Left forelimb (tissue), 1 donor: ENCODE measurements around the gene MMUT.
"Not testable (repeated sequence)": the region's sequence is repeated elsewhere in the genome, so short reads cannot be mapped to it uniquely, and the experiment has no call there.

Experiments
- DNase-seq: peaks from one replicate; pipeline ENCODE4 v3.0.0-alpha.2; 2018; ENCODE audit warnings: low spot score

The MMUT gene

DNA sequence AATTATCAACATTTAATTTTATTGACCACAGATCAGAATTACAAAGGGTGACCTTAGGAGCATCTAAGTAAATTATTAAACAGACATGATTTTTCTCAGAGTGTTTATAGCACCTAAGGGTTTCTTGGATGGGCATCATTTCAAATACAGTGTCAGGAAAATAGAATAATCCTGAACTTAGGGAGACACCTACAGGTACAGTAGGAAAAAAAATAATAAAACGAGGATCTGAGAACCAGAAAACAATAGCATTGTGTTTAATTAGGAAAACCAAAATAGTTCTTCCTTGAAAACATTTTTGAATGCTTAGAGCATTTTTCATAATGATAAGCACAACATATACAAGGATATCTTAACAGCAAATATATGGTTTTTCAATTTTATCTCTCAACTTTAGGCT lies 39.2 kb downstream of the MMUT start:
- DNase-seq: no peak

DNA sequence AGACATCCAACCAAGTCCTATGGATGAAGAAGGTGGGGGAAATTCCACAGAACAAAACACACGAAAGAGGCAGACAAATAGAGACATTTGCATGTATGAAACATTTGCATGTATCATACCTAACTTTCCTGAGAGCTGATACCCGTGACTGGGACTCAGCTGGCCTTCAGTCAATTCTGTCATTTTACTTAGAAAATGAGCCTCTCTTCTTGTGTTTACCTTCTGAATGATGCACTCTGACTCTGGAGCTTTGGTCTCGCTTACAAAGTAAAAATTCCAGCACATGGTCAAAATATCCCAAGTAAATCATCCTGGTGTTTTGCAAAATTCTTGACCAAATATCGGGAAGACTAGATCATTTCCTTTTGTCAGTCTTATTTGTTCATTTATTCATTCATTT lies 46.9 kb downstream of the MMUT start:
- DNase-seq: no peak

DNA sequence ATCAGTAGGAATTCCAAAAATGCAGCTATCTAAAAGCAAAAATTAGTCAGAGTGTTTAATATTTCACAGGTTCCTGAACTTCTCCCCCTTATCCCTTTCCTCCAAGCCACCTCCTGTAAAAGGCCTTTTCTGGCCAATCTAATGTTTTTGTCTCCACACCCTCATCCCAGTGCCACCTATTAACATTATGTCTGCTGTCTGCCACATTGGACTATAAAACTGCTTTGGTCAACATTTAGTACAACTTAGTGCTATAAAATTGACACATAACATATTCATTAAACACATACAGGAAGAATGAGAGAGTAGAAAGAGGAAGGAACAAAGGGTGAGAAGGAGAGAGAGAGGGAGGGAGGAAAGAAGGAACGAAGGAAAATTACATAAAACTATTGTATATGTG lies 47.7 kb downstream of the MMUT start:
- no peak for DNase-seq

DNA sequence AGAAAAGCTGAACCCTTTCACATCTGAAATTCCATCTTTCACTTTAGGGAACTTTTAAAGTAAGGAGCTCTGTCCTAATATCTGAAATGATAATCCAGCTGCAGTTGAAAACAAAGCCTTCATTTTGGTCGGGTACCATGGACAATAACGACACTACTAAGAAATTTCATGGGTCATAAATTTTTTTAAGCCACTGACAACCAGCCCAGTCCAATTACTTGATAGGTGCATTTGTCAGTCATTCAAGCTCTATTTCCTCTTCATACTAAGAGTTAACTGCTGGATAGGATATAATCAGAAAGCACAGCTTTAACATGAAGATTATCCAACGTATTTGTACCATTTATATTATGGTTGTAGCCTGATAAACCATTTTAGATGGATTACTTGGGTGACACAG lies 52.5 kb downstream of the MMUT start:
- DNase-seq: no peak

DNA sequence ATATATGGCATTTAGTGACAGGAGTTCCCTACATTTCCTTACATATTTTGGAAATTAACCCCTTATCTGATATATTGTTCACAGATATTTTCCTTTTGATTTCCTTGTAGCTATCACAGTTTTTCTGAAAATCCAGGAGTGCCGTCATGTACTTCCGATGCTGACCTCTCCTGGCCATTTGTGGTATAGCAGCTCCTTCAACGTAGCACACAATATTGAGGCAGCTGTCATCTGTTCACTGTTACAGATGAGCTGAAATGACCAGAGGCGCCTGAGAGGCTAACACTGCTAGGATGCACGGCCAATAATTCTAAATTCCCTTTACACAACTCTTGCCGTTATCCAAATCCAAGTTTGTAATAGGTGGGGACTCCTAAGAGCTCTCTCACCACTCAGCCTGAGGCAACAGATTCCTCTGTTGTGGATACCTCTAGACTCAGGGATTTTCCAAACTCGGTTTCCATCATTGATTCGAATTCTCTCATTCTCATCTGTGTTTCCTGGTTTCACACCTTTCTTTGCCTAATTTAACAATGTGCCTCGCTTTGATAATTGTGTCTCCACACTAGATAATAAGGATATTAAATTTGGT lies 53.0 kb downstream of the MMUT start:
- peak; percentile 71 for DNase-seq

DNA sequence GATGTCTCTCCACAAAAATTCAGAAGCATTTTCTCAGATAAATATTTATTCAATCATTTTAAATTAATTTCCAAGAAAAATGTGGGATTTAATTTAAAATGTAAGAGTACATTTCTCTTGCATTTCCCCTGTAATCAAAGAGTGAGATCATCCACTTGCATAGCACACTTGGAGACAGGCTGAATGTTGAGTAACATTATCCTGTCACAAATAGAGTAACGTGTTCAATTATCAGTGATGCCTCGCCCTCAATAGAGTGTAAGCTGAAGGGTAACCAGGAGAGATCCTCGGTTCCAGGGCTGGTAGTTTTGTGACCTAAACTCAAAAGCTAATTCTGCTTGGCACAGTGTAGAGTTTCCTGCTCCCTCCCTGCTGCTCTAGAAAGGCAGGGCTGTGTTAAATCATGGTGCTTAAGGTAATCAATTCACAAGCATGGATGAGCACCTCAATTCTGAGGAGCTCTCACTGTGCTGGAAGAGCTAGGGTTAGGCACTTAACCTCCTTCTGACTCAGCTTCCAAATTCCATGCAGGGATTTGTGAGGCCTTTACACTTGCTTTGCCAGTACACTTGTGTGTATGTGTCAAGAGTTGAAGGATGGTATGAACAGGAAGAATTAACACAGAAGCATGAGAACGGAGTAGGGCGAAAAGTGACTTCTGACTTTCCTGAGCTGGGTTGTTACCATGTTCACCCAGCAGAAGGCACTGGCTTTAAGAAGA lies 56.6 kb downstream of the MMUT start:
- DNase-seq: no peak

DNA sequence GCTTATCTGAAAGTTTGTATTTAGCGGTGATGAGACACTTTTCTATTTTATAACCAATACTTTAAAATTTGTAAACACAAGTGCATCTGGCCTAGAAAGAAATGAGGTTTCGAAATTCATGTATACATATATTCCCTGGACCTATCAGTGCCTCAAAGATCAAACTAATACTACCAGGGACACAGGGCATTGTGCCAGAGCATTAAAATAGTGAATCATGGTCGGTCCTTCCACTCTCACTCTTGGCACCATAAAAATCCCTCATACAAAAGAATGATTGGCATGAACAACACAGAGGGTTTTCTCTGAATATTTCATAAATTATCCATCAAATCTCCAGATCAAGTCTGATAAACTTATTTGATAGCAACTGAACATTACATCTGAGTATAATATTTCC lies 62.0 kb downstream of the MMUT start:
- no peak for DNase-seq

DNA sequence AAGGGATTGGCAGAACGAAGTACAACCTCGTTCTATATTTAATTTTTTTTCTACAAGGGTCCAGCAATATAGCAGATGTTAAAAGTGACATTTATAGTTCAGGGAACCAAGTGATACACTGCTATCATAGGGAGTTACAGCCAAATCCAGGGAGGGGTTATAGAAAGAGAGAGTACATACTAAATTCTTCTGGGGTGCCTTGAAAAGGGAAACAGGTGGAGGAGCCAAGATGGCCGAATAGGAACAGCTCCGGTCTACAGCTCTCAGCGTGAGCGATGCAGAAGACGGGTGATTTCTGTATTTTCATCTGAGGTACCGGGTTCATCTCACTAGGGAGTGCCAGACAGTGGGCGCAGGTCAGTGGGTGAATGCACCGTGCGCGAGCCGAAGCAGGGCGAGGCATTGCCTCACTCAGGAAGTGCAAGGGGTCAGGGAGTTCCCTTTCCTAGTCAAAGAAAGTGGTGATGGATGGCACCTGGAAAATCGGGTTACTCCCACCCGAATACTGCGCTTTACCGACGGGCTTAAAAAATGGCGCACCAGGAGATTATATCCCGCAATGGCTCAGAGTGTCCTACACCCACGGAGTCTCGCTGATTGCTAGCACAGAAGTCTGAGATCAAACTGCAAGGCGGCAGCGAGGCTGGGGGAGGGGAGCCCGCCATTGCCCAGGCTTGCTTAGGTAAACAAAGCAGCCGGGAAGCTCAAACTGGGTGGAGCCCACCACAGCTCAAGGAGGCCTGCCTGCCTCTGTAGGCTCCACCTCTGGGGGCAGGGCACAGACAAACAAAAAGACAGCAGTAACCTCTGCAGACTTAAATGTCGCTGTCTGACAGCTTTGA lies 76.2 kb downstream of the MMUT start:
- not testable (repeated sequence) for DNase-seq

DNA sequence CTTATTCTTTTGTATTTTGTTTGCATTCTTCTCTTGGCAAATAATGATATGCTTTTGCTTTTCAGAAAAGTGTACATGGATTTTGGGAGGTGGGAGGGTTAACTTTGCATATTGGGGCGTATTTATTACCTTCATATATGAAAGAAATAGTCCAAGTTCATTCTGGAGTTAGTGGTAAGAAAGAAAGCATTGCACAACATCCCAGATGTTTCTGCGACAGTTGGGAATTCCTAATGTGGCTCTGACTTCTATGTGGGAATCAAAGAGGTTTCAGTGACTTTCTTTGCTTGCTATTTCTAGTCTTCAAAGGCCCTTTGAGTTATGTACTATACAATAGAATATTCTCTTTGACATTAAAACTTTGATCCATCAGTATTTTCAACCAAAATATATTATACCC lies 78.1 kb downstream of the MMUT start:
- DNase-seq: no peak
